GM23338 (cell line): Measurements from ENCODE around the gene BHLHE23. TPM values are rescaled to one million over a fixed set of nuclear protein-coding genes. Genes with fewer than 3 reads are reported as not detected.

Experiments
- ATAC-seq: fragments of 200-7000 bp; cut with Tn5 transposase; 3 replicates; pipeline ENCODE4 v1.9.1; 2020
- DNase-seq: peaks from one replicate; pipeline ENCODE4 v3.0.0-alpha.2; 2015; ENCODE audit warnings: low spot score
- H2AFZ ChIP-seq: fragments of 200-600 bp; sonication (generic); 2 replicates; pipeline ENCODE4 v1.8.0; 2016; ENCODE audit warnings: antibody characterized with exemption, mild to moderate bottlenecking, moderate library complexity
- H3F3A ChIP-seq: fragments of 200-600 bp; sonication (generic); replicated peaks from 2 replicates; pipeline ENCODE4 v1.8.0; 2017; ENCODE audit warnings: antibody characterized with exemption, mixed run types, low read depth
- H3K27ac ChIP-seq: fragments of 200-600 bp; sonication (generic); 2 replicates; pipeline ENCODE4 v1.6.1; 2016; ENCODE audit warnings: low read depth
- H3K27me3 ChIP-seq: fragments of 200-600 bp; sonication (generic); 2 replicates; pipeline ENCODE4 v1.8.0; 2016; ENCODE audit warnings: mild to moderate bottlenecking, mixed run types, moderate library complexity; ENCODE audit not compliant: insufficient read depth
- H3K36me3 ChIP-seq: fragments of 200-600 bp; sonication (generic); 2 replicates; pipeline ENCODE4 v1.8.0; 2016; ENCODE audit warnings: mild to moderate bottlenecking; ENCODE audit not compliant: insufficient read depth
- H3K4me1 ChIP-seq: fragments of 200-600 bp; sonication (generic); 2 replicates; pipeline ENCODE4 v1.8.0; 2016; ENCODE audit warnings: mild to moderate bottlenecking, moderate library complexity; ENCODE audit not compliant: insufficient read depth
- H3K4me2 ChIP-seq: fragments of 200-600 bp; sonication (generic); 2 replicates; pipeline ENCODE4 v1.7.1; 2017; ENCODE audit warnings: mixed run types
- H3K4me3 ChIP-seq: fragments of 200-600 bp; sonication (generic); 2 replicates; pipeline ENCODE4 v1.6.1; 2016; ENCODE audit warnings: mixed run types
- H3K79me2 ChIP-seq: fragments of 200-600 bp; sonication (generic); replicated peaks from 2 replicates; pipeline ENCODE4 v1.8.0; 2017; ENCODE audit warnings: mild to moderate bottlenecking; ENCODE audit not compliant: insufficient read depth
- H3K9me2 ChIP-seq: fragments of 200-600 bp; sonication (generic); 2 replicates; pipeline ENCODE4 v1.8.0; 2017; ENCODE audit not compliant: insufficient read depth
- H4K20me1 ChIP-seq: fragments of 200-600 bp; sonication (generic); replicated peaks from 2 replicates; pipeline ENCODE4 v1.8.0; 2017; ENCODE audit warnings: mild to moderate bottlenecking; ENCODE audit not compliant: insufficient read depth
- H3K27ac Mint-ChIP-seq: 2 replicates; pipeline ENCODE4 v1.8.0; 2020; ENCODE audit warnings: inconsistent platforms, mild to moderate bottlenecking, moderate library complexity, mixed read lengths
- H3K27me3 Mint-ChIP-seq: 3 replicates; pipeline ENCODE4 v1.8.0; 2022; ENCODE audit warnings: low read depth, mild to moderate bottlenecking, moderate library complexity, mixed read lengths, inconsistent platforms; ENCODE audit not compliant: insufficient read depth, poor library complexity
- H3K36me3 Mint-ChIP-seq: 3 replicates; pipeline ENCODE4 v1.8.0; 2021; ENCODE audit warnings: low read depth, mild to moderate bottlenecking, inconsistent platforms, moderate library complexity, mixed read lengths
- H3K4me1 Mint-ChIP-seq: 3 replicates; pipeline ENCODE4 v1.8.0; 2020; ENCODE audit warnings: mild to moderate bottlenecking, inconsistent platforms, mixed read lengths
- H3K4me3 Mint-ChIP-seq: 3 replicates; pipeline ENCODE4 v1.8.0; 2021; ENCODE audit warnings: moderate library complexity, mild to moderate bottlenecking, inconsistent platforms, mixed read lengths
- H3K9me3 Mint-ChIP-seq: 3 replicates; pipeline ENCODE4 v1.8.0; 2020; ENCODE audit warnings: moderate library complexity, mild to moderate bottlenecking, inconsistent platforms, mixed read lengths
- ETS1 ChIP-seq: IDR thresholded peaks from 2 replicates; pipeline ENCODE4 v1.6.1; 2016; ENCODE audit warnings: antibody characterized with exemption
- JUNB ChIP-seq: IDR thresholded peaks from one replicate; pipeline ENCODE4 v1.6.1; 2016; ENCODE audit warnings: antibody characterized with exemption; ENCODE audit not compliant: unreplicated experiment
- POLR2AphosphoS5 ChIP-seq: IDR thresholded peaks from 2 replicates; pipeline ENCODE4 v1.6.1; 2016; ENCODE audit warnings: antibody characterized with exemption, low read depth
- REST ChIP-seq: IDR thresholded peaks from one replicate; pipeline ENCODE4 v1.6.1; 2018; ENCODE audit warnings: antibody characterized with exemption; ENCODE audit not compliant: unreplicated experiment
- ZNF331 ChIP-seq: fragments of 250-450 bp; sonication (Bioruptor Pico); IDR thresholded peaks from 2 replicates; pipeline ENCODE4 v1.5.0; 2020; ENCODE audit warnings: low read depth, mild to moderate bottlenecking, moderate library complexity
- ZNF462 ChIP-seq: fragments of 250-450 bp; sonication (Bioruptor Pico); IDR thresholded peaks from 2 replicates; pipeline ENCODE4 v1.5.0; 2020; ENCODE audit warnings: mild to moderate bottlenecking, moderate library complexity
- polyA plus RNA-seq: library from polyadenylated mRNA; unstranded; fragments of >200 nt; fragmentation: Nextera tagmentation; extraction: Ambion mirVana; gene quantifications from 2 replicates; pipeline ENCODE4 v1.2.1, GENCODE V29; 2016
- total RNA-seq: library from RNA; depleted of rRNA; stranded (reverse); fragments of >200 nt; shearing (Covaris generic); gene quantifications from 2 replicates; pipeline ENCODE4 v1.2.3, GENCODE V29; 2014

Gene BHLHE23
- total and polyA plus RNA-seq, 2 experiments from 2014 or later, result 0.52 to 5.0 TPM

- Histone ChIP-seq H3F3A (0 out of 2 replicates have a peak, but pooled peaks cover 5% of the 10 kb centered on the region), H4K20me1 (no peaks in the 10 kb centered on the region), H2AFZ (no peak overlapping the region), H3K4me3 (no peak overlapping the region), H3K27ac (no peak overlapping the region), H3K9me2 (no peaks in the 10 kb centered on the region), H3K4me1 (peaks cover 37% of the 10 kb centered on the region), H3K79me2 (no peaks in the 10 kb centered on the region), H3K36me3 (no peaks in the 10 kb centered on the region), H3K27me3 (no peaks in the 10 kb centered on the region), H3K4me2 (no peak overlapping the region)
- Mint-ChIP-seq H3K9me3 (no peaks in the 10 kb centered on the region), H3K27me3 (peaks cover 14% of the 10 kb centered on the region), H3K27ac (no peak overlapping the region), H3K36me3 (no peaks in the 10 kb centered on the region), H3K4me1 (peaks cover 43% of the 10 kb centered on the region), H3K4me3 (no peak overlapping the region)
- peak; percentile 56 for DNase-seq
- ATAC-seq, result peak; percentile 13
- TF ChIP-seq REST (no peak), POLR2AphosphoS5 (no peak), ETS1 (no peak), ZNF331 (no peak), ZNF462 (CRISPR knock-in tag) (no peak), JUNB (no peak)
Observed at GRCh38 chr20:62980970-62981369, 25.8 kb downstream of the BHLHE23 start.
